MCF 10A (cell line): Measurements from ENCODE around the gene C10orf143. TPM values are rescaled to one million over a fixed set of nuclear protein-coding genes. Genes with fewer than 3 reads are reported as not detected.

Source experiments
- BruUV-seq: library from RNA; stranded (reverse); fragments of 400-500 nt; replicated peaks from 2 replicates; lab custom pipeline; 2021; lab: Mats Ljungman, UMichigan
- CTCF ChIA-PET: fragments of 300-600 bp; sonication (Branson Sonifier 250); formaldehyde crosslinking; extraction: SDS; loops from one replicate; lab custom pipeline; 2021; ENCODE audit warnings: antibody characterized with exemption, inconsistent platforms; lab: Yijun Ruan, JAX
- POLR2A ChIA-PET: fragments of 300-600, 350-650 bp; sonication (Branson Sonifier 250); formaldehyde crosslinking; extraction: SDS; loops from one replicate; lab custom pipeline; 2020; ENCODE audit warnings: antibody characterized with exemption, inconsistent platforms; lab: Yijun Ruan, JAX
- DNase-seq: peaks from one replicate; pipeline ENCODE4 v3.0.0-alpha.2; 2018; ENCODE audit not compliant: unreplicated experiment
- H3K27ac Mint-ChIP-seq: one replicate; pipeline ENCODE4 v1.8.0; 2022; ENCODE audit warnings: mild to moderate bottlenecking, low read depth, mixed read lengths; ENCODE audit not compliant: unreplicated experiment
- H3K27me3 Mint-ChIP-seq: one replicate; pipeline ENCODE4 v1.8.0; 2022; ENCODE audit warnings: mixed read lengths; ENCODE audit not compliant: insufficient read depth, unreplicated experiment
- H3K36me3 Mint-ChIP-seq: one replicate; pipeline ENCODE4 v1.8.0; 2022; ENCODE audit warnings: mild to moderate bottlenecking, moderate library complexity, mixed read lengths; ENCODE audit not compliant: insufficient read depth, unreplicated experiment
- H3K4me1 Mint-ChIP-seq: one replicate; pipeline ENCODE4 v1.8.0; 2022; ENCODE audit warnings: mixed read lengths; ENCODE audit not compliant: insufficient read depth, unreplicated experiment
- H3K4me3 Mint-ChIP-seq: one replicate; pipeline ENCODE4 v1.8.0; 2022; ENCODE audit warnings: mild to moderate bottlenecking, moderate library complexity, mixed read lengths; ENCODE audit not compliant: unreplicated experiment
- H3K9me3 Mint-ChIP-seq: one replicate; pipeline ENCODE4 v1.8.0; 2022; ENCODE audit warnings: mixed read lengths; ENCODE audit not compliant: unreplicated experiment
- CTCF ChIP-seq: fragments of 200-600 bp; IDR thresholded peaks from one replicate; pipeline ENCODE4 v1.8.0; 2022; ENCODE audit warnings: antibody characterized with exemption, mild to moderate bottlenecking; ENCODE audit not compliant: unreplicated experiment
- intact Hi-C: fragments of 100-400 bp; cut with micrococcal nuclease; formaldehyde crosslinking; loops from 2 replicates; pipeline ENCODE4 v1.14.1; 2022
- total RNA-seq: library from RNA; stranded (reverse); gene quantifications from 2 replicates; pipeline ENCODE4 v1.2.3, GENCODE V29; 2022

The C10orf143 gene
- total RNA-seq, 1 experiment from 2014 or later: 4.9 TPM

- POLR2A ChIA-PET: no interaction called here
- H3K36me3 Mint-ChIP-seq: no peaks in the 10 kb centered on the region
- intact Hi-C loops: loop anchor here (1.0 kb wide), 1 partner anchor 221 kb away; no protein-coding TSS in a partner anchor
- DNase-seq: no peak
- no peaks in the 10 kb centered on the region for H3K4me1 Mint-ChIP-seq
- H3K9me3 Mint-ChIP-seq: peaks cover 7% of the 10 kb centered on the region
- CTCF ChIA-PET: interaction anchor here (0.6 to 0.9 kb wide), 3 partner anchors 19 to 1950 kb away, joined by 3 to 6 read pairs (median 4); no protein-coding TSS in a partner anchor
- BruUV-seq: no TSS peak
- TF ChIP-seq CTCF: no peak
- H3K4me3 Mint-ChIP-seq: no peak overlapping the region
- H3K27ac Mint-ChIP-seq: no peak overlapping the region
- no peaks in the 10 kb centered on the region for H3K27me3 Mint-ChIP-seq
Measured at GRCh38 chr10:130074639-130075038, 36.0 kb downstream of the C10orf143 start.

GRCh38 chr10:130073912-130074311 lies 36.7 kb downstream of the C10orf143 start:
- ChIA-PET POLR2A (no interaction called here), CTCF (interaction anchor here (0.6 to 1.2 kb wide), 3 partner anchors 18 to 1039 kb away, joined by 3 to 7 read pairs (median 3); no protein-coding TSS in a partner anchor)
- Mint-ChIP-seq H3K9me3 (peaks cover 7% of the 10 kb centered on the region), H3K27me3 (no peaks in the 10 kb centered on the region), H3K36me3 (no peaks in the 10 kb centered on the region), H3K27ac (no peak overlapping the region), H3K4me1 (no peaks in the 10 kb centered on the region), H3K4me3 (no peak overlapping the region)
- no TSS peak for BruUV-seq
- no peak for TF ChIP-seq CTCF
- no peak for DNase-seq
- intact Hi-C loops: loop anchor here (1.0 kb wide), 1 partner anchor 221 kb away; no protein-coding TSS in a partner anchor

- BruUV-seq: no TSS peak
- Mint-ChIP-seq H3K4me1 (no peaks in the 10 kb centered on the region), H3K27ac (no peak overlapping the region), H3K9me3 (peaks cover 7% of the 10 kb centered on the region), H3K4me3 (no peak overlapping the region), H3K27me3 (no peaks in the 10 kb centered on the region), H3K36me3 (no peaks in the 10 kb centered on the region)
- TF ChIP-seq CTCF: no peak
- DNase-seq: no peak
- intact Hi-C loops: no loop called here
- POLR2A ChIA-PET: no interaction called here
- CTCF ChIA-PET: interaction anchor here (0.6 kb wide), 1 partner anchor 1799 kb away, joined by 3 read pairs; no protein-coding TSS in a partner anchor
Measured at GRCh38 chr10:130072247-130072646, 38.4 kb downstream of the C10orf143 start.

DNA sequence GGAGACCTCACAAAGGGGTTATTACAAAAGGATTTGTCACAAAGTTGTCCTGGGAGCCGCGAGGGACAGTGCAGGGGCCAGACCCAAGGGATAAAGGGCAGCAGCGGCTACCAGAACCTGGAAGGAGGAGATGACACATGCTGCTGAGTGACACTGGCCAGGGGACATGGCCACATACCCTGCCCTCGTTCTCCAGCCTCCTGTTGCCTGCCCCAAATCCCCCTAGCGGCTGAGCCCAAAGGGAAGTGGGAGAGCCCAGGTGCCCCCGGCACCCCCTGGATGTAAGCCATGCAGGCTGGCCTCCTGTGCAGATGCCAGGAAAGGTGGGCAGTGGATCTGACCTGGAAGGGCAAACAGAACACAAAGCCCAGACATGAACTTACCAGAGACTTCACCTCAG lies 42.7 kb downstream of the C10orf143 start:
- no peak for DNase-seq
- no peaks in the 10 kb centered on the region for H3K4me1 Mint-ChIP-seq
- peaks cover 7% of the 10 kb centered on the region for H3K9me3 Mint-ChIP-seq
- BruUV-seq: no TSS peak
- no peaks in the 10 kb centered on the region for H3K36me3 Mint-ChIP-seq
- intact Hi-C loops: no loop called here
- CTCF ChIA-PET: no interaction called here
- no peak overlapping the region for H3K27ac Mint-ChIP-seq
- H3K4me3 Mint-ChIP-seq: no peak overlapping the region
- POLR2A ChIA-PET: no interaction called here
- H3K27me3 Mint-ChIP-seq: no peaks in the 10 kb centered on the region
- no peak for TF ChIP-seq CTCF
